GM19463 (cell line): ENCODE results near the gene MAP4K4.
"Not testable (repeated sequence)": the region's sequence is repeated elsewhere in the genome, so short reads cannot be mapped to it uniquely, and the experiment has no call there.

Experiments used
- ATAC-seq: cut with Tn5 transposase; IDR thresholded peaks from one replicate; pipeline ENCODE4 v1.9.1; 2021; ENCODE audit warnings: mild to moderate bottlenecking, moderate library complexity; ENCODE audit not compliant: unreplicated experiment

Gene MAP4K4

DNA sequence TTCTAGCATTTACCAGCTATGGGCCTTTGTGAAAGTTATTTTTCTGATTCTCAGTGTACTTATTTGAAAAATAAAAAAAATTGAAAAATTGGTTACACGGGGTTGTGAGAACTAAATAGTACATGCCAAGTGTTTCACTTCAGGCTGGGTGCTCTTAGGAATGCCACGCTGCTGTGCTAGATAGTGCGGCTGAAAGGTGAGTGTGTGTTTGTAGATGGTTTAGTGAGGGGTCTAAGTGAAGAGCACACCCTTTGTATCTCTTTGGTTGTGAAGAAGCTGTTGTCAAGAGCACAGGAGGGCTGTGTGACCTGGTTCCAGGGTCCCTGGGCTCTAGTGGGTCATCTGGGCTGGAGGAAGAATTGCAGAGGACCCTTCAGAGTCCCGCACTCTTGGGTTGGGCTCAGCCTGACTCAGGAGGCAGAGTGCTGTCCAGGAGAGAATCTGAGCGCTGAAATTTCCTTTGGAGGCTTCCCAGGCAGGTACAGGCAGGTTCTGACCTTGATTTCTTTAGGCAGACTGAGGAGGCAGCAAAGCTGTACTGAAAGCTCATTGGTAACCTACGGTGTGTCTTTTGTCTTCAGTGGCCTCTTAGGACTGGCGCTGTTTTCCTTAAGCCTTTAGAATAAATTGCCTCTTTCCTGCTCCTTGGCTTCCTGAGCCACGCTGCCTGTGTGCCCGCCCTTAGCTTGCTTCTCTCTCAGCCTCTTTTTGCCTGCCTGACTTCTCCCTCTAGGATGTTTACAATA lies 44.4 kb downstream of the MAP4K4 start:
- ATAC-seq, result no peak

DNA sequence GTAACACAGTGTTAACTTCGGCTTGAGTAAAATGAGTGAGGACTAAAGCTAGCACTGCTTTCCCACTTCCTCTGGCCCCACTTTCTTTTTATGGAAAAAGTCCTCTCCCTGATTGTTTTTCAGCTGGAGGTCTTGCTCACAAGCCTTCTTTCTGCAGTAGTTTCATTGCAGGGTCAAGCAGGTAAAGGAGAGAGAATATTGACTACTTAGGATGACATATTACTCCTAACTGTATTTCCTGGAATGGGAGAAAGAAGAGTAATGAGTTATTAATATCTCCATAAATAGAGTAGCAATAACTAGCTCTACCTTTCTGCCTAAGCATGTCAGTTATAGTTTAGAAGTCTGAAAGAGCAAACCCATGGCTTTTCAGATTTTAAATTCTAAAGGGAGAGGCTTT lies 45.0 kb downstream of the MAP4K4 start:
- no peak for ATAC-seq

DNA sequence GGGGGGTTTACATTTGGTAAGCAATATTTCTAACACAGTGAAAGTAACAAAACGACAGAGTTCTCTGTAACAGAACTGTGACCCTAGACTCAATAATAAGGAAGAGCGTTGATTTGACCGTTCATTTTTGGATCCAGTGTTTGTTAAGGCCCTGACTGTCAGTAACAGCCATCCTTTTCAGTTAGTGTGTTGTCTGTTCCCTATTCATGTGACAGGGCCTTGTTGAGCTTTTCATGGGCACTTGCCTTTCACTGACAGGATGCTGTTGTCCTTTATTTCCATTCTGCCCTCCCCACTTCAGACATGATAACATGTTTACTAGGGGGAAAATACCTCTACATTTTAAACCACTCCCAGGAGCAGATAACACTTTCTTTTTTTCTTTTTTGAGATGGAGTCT lies 45.8 kb downstream of the MAP4K4 start:
- no peak for ATAC-seq

DNA sequence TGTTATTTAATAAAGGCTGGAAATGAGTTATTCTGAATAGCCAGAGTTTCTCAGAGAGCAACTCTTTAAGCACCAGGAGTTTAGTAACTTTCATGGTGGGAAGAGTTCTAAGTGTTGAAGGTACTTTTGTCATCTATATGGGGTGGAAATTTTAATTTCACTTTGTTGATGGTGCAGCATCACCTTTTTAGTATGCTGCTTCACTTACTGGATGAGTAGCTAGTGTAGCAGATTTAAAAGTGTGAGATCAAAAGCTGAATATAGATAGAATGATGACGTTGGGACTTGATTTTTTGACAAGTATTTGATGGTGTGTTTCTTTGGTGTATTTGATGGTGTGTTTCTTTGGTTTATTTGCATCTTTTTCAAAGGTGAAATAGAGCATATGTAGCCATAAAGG lies 47.3 kb downstream of the MAP4K4 start:
- ATAC-seq, result no peak

DNA sequence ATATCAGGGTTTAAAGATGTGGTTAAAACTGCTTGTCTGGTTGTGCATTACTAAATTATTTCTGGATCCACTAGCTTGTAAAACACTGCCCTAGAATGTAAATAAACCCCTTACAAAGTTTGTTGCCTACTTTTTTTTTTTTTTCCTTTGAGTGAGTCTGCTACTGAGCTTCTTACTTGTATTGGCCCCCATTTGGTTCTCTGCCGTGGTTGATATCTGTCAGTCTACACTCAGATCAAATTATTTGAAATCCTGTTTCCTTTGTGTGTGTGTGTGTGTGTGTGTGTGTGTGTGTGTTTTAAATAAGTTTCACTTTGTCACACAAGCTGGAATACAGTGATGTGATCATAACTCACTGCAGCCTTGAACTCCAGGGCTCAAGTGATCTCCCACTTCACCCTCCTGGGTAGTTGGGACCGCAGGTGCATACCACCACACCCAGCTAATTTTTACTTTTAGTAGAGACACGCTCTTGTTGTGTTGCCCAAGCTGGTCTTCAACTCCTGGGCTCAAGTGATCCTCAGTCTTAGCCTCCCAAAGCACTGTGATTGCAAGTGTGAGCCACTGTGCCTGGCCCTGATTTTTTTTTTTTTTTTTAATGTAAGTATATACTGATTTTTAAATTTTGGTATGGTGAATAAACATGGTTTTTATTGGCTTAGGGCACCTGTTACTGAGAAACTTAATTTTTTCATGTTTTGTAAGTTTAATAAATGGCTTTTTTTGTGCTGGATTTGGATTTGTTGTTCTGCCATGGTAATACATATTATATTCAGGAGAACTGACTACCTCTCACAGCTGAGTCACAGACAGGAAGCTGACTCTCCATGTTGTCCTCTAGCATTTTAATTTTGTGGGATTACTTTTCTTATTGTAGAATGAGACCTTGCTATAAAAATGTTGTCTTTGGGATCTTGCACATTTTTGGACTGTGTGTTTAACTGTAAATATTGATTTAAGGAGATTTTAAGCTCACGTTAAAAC lies 48.5 kb downstream of the MAP4K4 start:
- ATAC-seq, result no peak

DNA sequence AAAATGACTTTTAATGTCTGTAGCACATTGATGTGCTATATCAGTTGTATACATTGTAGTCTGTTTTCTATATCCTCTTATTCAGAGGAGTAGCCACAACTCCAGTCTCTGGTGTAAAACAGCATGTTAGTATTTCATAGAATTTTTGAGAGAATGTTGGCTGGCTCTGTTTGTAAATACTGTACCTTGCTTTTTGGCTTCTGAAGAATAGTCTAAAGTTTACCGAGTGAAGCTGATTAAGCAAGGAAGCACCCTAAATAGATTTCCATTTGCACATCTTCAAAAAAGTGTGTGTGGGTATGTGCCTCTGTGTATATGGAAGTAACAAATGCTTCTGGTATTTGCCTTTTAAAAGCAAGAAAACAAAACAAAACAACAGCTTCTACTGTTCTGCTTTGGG lies 50.5 kb downstream of the MAP4K4 start:
- no peak for ATAC-seq

DNA sequence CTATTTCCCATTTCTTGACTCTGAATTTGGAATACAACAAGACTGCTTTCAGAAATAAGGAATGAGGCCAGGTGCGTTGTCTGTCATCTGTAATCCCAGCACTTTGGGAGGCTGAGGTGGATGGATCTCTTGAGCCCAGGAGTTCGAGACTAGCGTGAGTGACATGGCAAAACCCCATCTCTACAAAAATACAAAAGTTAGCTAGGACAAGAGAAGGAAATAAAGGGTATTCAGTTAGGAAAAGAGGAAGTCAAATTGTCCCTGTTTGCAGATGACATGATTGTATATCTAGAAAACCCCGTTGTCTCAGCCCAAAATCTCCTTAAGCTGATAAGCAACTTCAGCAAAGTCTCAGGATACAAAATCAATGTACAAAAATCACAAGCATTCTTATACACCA lies 51.0 kb downstream of the MAP4K4 start:
- ATAC-seq, result not testable (repeated sequence)

DNA sequence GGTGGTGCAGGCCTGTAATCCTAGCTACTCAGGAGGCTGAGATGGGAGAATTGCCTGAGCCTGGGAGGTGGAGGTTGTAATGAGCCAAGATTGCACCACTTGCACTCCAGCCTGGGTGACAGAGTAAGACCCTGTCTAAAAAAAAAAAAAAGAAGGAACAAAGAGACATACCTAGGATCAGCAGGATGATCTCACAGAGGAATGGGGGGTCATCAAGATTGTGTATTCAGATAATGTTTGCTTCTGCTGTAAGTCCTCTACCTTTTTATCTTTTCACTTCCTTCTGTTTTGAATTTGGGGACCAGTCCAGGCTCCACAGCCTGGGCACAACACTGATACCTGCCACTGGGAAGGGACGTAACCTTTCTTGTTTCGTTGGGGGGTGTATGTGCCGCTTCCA lies 53.2 kb downstream of the MAP4K4 start:
- ATAC-seq, result no peak

DNA sequence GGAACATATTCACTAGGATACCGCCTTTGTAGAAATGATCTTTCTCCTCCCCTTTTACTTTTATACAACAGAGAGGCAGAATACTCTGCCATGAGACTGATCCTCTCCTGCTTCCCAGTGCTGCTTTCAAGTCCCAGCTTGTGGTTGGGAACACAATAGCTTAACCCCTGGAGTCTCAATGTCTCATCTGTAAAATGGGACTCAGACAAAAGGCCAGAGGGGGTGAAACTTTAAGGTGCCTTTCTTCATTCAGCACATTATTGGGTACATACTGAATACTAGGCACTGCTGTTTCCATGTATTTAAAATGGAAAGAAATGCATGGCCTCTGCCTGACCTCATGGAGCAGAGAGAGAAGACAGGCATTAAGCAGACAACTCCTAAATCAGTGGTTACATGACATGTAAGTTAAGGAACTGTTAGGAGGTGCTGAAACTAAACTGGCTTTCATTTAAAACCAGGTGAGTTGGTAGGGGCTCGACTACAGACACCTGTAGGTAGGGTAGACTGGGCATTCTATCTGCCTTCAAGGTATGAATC lies 53.8 kb downstream of the MAP4K4 start:
- ATAC-seq, result no peak

DNA sequence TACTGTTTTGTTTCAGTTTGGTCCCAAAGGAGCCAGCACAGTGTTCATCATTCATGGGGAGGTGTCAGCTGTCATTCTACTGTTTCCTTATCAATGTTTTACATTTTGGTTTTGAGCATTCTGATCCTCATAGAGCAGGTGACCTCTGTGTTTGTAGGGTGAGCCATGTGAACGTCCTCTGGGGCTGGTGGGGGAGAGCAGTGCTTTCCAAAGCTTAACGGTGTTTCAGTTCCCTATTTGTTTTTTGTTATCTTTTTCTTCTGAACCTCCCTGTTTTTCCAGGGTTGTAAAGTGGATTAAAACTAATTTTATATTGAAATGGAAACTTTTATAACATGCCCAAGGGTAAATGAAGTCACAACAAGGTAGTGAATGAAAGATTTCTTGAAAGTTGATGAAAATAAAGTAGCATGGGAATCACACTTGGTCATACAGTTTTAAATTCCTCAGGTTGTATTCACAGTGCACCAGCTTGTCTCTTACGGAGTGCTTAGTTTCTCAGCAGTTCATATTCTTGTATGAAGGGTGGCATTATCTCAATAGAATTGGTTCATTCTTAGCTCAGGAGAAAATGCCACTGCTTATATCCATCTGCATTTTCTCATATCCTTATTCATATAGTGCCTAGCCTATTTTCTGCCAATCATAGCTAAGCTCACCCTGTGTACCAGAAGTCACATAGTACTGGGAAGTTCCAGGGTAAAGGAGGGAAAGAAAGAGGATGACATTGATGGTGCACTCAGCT lies 54.5 kb downstream of the MAP4K4 start:
- peak; percentile 76 for ATAC-seq

DNA sequence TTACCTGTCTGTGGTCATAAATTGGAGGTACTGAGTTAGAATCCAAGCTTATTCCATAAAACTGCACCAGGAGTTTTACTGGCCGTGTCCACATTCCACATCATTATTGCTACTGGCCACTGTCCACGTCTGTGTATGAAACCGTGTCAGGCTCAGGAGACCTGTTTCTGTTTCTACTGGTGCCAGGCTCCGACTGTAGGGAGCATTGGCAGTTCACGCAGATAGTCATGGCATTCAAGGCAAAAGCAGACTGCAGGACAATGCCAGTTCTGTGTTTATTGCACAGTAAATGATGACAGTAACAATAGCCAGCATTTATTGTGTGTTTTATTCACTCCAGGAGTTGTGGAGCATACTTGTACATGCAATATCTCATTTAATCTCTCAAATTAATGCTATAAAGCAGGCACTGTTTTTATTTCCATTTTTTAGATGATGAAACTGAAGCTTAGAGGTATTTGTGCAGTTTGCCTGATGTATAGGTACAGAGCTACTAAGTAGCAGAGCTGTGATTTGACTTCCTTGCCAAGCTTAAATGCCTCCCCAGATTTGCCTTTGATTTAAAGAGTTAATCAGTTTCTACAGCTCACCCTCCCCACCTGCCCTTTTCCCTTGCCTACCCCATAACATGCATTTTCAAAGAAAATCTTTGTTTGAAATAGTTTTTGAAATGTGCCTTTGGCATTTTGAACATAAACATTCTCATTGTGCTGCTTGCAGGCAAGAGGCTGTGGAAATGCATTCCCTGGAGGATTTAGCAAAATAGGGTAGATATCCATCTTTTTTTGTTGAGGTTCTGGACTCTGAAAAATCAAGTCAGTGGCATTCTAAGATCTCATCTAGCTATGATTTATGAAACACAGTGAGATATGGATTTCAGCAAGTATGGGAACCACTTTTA lies 55.5 kb downstream of the MAP4K4 start:
- ATAC-seq, result no peak

DNA sequence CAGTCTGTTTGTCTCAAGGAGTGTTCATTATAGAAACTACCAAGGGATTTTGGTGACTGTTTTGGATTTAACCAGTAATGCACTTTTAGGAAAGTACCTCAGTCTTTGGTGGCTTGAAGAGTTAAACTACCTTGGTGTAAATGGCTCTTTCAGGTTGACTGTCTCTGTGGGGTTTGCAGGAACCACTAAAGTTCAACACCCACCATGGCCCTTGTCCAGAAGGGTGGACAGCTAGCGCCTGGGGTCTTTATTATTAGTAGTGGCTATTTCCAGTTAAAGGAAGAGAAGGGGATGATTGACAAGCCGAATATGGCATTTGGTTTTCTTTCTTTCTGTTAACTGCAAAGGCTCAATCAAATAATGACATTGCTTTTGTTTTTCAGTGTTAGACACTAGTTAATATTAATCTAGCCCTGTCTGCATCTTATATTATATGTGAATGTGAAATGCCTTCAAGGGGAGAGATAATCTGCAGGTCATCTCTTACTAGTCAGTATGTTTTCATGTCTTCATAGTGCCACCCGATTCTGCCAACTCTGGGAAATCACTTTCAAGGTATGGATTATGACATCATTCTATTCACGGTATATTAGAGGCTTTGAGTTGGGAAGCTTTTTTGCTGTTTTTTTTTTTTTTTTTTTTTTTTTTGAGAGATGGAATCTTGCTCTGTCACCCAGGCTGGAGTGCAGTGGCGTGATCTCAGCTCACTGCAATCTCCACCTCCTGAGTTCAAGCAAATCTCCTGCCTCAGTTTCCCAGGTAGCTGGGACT lies 56.4 kb downstream of the MAP4K4 start:
- ATAC-seq, result peak; percentile 37

DNA sequence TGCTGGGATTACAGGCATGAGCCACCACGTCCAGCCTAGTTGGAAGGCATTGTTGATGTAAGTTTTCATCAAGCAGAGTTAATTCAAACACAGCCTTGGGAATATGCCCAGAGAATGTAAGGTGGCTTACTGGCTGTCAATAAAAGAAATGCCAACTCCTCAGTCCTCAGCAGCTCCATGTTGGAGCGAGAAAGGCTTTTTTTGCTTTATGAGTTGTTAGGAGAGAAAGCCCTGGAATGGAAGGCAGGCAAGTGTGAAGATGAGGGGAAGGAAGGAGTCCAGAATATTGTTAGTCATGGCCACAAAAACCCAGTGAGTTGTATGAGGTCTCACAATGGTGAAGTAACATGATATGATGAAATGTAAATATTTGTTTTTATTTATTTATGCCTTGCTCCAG lies 57.1 kb downstream of the MAP4K4 start:
- ATAC-seq, result no peak

DNA sequence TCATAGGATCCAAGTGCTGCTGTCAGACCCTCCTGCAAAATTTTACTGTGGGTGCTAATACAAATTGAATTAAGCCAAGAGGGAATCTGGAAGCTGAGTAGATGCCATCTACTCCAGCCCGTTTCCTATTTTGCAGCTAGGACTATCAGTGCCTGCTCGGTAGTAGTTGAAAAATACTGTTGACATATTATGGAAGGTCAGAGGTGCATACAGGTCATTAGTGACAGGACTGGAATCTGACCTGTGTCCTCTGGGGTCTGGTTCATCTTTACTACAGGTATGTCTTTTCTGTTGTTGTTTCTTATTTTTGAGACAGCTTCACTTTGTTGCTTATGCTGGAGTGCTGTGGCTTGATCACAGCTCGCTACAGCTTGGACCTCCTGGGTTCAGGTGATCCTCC lies 58.8 kb downstream of the MAP4K4 start:
- ATAC-seq, result no peak

DNA sequence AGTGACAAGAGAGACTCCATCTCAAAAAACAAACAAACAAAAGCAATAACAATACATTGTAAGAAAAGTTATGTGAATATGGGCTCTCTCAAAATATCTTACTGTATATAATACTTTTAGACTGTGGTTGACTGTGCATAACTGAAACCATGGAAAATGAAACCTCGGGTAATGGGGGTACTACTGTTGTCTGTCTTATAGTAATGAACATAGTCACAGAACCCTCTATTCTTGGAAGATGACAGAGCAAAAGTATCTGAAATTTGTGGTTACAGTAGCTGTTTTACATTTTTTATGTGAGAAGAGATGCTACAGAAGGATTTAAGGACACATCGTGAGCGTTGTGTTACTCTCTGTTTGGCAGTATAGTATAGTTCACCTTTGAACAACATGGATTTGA lies 60.5 kb downstream of the MAP4K4 start:
- ATAC-seq, result peak; percentile 36

DNA sequence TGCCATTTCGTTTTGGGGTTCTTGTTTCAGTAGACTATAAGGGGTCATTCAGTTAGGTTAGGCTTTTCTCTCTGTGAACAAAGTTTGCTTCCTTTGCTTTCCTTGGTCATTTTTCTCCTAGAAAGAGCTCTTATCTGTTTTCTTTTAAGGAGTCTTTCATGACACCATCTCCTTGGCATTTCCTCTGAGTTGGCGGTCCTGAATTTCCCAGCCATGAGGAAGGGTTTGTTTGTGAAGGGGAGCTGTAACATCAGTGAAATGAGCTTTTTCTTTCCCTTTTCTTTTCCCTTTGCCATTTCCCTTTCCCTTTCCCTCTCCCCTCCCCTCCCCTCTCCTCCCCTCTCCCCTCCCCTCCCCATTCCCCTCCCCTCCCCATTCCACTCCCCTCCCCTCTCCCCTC lies 61.7 kb downstream of the MAP4K4 start:
- no peak for ATAC-seq

DNA sequence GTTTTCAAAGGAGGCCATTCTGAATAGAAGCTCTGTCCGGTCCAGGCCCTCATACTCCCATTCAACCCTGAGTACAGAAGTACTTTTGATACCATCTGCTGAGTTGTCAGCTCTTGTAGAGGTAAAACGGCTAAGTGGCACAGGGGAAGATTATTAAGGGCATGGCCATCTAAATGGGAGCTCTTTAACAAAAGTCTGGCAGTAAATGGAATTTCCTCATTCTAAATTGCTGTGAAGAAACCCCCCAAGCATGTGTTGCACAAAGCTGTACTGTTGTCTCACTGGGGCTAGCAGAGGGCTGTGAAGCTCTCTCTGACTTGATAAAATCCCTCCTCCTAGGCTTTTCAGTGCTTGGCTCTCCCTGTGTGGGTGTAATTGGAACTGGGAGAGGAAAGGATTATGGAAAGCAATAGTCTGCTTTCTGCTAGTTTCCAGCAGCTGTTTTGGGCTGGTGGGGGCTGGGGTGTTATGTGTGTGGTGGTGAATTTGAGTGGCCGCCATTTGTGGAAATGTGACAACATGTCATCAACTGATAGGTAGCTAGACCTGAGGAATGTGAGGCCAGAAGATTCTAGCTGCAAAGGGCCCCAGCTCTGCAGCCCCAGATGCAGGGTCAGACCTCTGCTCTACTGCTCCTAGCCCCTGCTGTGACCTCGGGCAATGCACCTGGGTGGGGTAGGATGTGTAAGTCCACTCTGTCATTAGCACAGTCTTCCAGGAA lies 65.1 kb downstream of the MAP4K4 start:
- ATAC-seq, result no peak

DNA sequence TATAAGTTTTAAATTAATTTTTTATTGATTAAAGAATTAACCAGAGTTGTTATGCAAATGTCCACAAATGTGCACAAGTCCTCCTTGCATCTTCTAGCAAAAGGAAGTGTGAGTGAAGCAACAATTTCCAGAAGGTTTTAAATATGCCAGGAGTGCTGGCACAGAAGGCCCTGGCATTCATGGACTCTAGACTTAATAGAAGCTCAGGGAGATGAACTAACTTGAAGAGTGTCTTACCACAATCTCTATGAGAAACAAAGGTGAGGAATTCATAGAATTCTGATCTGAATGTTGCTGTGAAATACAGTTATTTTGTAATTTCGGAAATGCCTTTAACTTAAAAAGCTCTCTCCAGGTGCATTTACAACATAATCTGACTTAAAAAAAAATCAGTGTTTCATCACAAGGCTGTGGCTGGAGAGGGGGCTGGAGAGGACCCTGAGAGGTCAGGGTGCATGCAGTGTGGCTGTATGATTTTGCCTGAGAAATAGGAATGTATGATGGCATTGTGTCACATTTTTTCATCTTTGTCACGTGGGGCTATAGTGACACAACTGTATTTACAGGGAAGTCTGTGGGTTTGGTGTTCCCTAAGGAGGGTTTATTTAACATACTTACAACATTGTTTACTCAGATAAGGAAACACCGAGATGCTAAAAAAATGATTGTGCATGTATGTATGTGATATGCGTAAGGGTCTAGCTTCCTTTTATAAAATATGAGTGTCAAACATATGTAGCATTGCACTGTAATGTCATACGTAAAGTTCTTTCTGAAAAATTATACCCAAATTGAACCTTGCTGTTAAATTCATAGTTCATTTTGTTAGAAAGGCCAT lies 66.2 kb downstream of the MAP4K4 start:
- no peak for ATAC-seq
